Astrocyte (in vitro differentiated cells and primary cell): ENCODE measurements around the gene INIP. TPM values are rescaled to one million over a fixed set of nuclear protein-coding genes. Genes with fewer than 3 reads are reported as not detected.

Experiments
- DNase-seq: peaks from one replicate; pipeline ENCODE4 v3.0.0-alpha.2; 2010; ENCODE audit warnings: low read depth
- FAIRE-seq: peaks from 2 replicates; lab custom pipeline; 2011; peaks lifted over from hg19 to GRCh38; lab: Jason Lieb, UNC
- H2AFZ ChIP-seq: 2 replicates; pipeline ENCODE4 v1.6.0; 2012; ENCODE audit warnings: low read depth, low read length, inconsistent platforms
- H3K27ac ChIP-seq: 2 replicates; pipeline ENCODE4 v1.5.1; 2011; ENCODE audit warnings: low read depth, low read length, inconsistent platforms
- H3K27me3 ChIP-seq: 2 replicates; pipeline ENCODE4 v1.6.0; 2011; ENCODE audit warnings: low read length, inconsistent platforms; ENCODE audit not compliant: insufficient read depth
- H3K36me3 ChIP-seq: 2 replicates; pipeline ENCODE4 v1.5.1; 2011; ENCODE audit warnings: low read length, inconsistent platforms; ENCODE audit not compliant: insufficient read depth
- H3K4me1 ChIP-seq: 2 replicates; pipeline ENCODE4 v1.5.1; 2011; ENCODE audit warnings: low read length, inconsistent platforms; ENCODE audit not compliant: insufficient read depth
- H3K4me2 ChIP-seq: 2 replicates; pipeline ENCODE4 v1.6.0; 2012; ENCODE audit warnings: low read length, inconsistent platforms
- H3K4me3 ChIP-seq: 2 replicates; pipeline ENCODE4 v1.5.1; 2011; ENCODE audit warnings: low read depth, mild to moderate bottlenecking, low read length, inconsistent platforms; ENCODE audit not compliant: insufficient read depth
- H3K79me2 ChIP-seq: 2 replicates; pipeline ENCODE4 v1.6.0; 2012; ENCODE audit warnings: mild to moderate bottlenecking, low read length, inconsistent platforms; ENCODE audit not compliant: insufficient read depth
- H3K9ac ChIP-seq: 2 replicates; pipeline ENCODE4 v1.6.0; 2012; ENCODE audit warnings: mild to moderate bottlenecking, low read length, inconsistent platforms
- H3K9me3 ChIP-seq: 2 replicates; pipeline ENCODE4 v1.5.1; 2012; ENCODE audit warnings: low read depth, mild to moderate bottlenecking, low read length, inconsistent platforms; ENCODE audit not compliant: insufficient read depth
- H4K20me1 ChIP-seq: 2 replicates; pipeline ENCODE4 v1.6.0; 2012; ENCODE audit warnings: low read length, inconsistent platforms; ENCODE audit not compliant: insufficient read depth
- H3K27ac Mint-ChIP-seq: one replicate; pipeline ENCODE4 v1.8.0; 2021; ENCODE audit warnings: mild to moderate bottlenecking, mixed read lengths; ENCODE audit not compliant: unreplicated experiment
- H3K27me3 Mint-ChIP-seq: one replicate; pipeline ENCODE4 v1.8.0; 2021; ENCODE audit warnings: low read depth, mixed read lengths; ENCODE audit not compliant: unreplicated experiment
- H3K36me3 Mint-ChIP-seq: one replicate; pipeline ENCODE4 v1.8.0; 2021; ENCODE audit warnings: low read depth, mixed read lengths; ENCODE audit not compliant: unreplicated experiment
- H3K4me1 Mint-ChIP-seq: one replicate; pipeline ENCODE4 v1.8.0; 2021; ENCODE audit warnings: low read depth, mixed read lengths; ENCODE audit not compliant: unreplicated experiment
- H3K4me3 Mint-ChIP-seq: one replicate; pipeline ENCODE4 v1.8.0; 2021; ENCODE audit warnings: mild to moderate bottlenecking, moderate library complexity, mixed read lengths; ENCODE audit not compliant: unreplicated experiment
- H3K9me3 Mint-ChIP-seq: one replicate; pipeline ENCODE4 v1.8.0; 2021; ENCODE audit warnings: mild to moderate bottlenecking, mixed read lengths; ENCODE audit not compliant: unreplicated experiment
- CTCF ChIP-seq: IDR thresholded peaks from 2 replicates; pipeline ENCODE4 v1.5.1; 2011; ENCODE audit warnings: low read depth, mild to moderate bottlenecking, inconsistent platforms, low read length, moderate library complexity; ENCODE audit not compliant: insufficient read depth
- EZH2 ChIP-seq: IDR thresholded peaks from 2 replicates; pipeline ENCODE4 v1.6.1; 2012; ENCODE audit warnings: mild to moderate bottlenecking, low read length, inconsistent platforms; ENCODE audit not compliant: insufficient read depth
- total RNA-seq: library from RNA; stranded (reverse); gene quantifications from 2 replicates; pipeline ENCODE4 v1.2.1, GENCODE V29; 2021

The INIP gene
- total RNA-seq, 1 donor from 2014 or later = 23.1 TPM

- Histone ChIP-seq H3K79me2 (peaks cover 36% of the 10 kb centered on the region), H3K9me3 (no peaks in the 10 kb centered on the region), H3K4me2 (peak overlapping the region; percentile 47), H3K27ac (no peak overlapping the region), H3K4me3 (no peak overlapping the region), H3K9ac (no peak overlapping the region), H3K27me3 (no peaks in the 10 kb centered on the region), H2AFZ (no peak overlapping the region), H4K20me1 (peaks cover 46% of the 10 kb centered on the region), H3K36me3 (no peaks in the 10 kb centered on the region), H3K4me1 (peaks cover 7% of the 10 kb centered on the region)
- TF ChIP-seq EZH2 (no peak), CTCF (no peak)
- H3K9me3 Mint-ChIP-seq = peaks cover 3% of the 10 kb centered on the region
- H3K4me1 Mint-ChIP-seq = peaks cover 10% of the 10 kb centered on the region
- DNase-seq (peak; percentile 85), FAIRE-seq (no peak)
- H3K27me3 Mint-ChIP-seq = no peaks in the 10 kb centered on the region
- H3K27ac Mint-ChIP-seq = peak overlapping the region; percentile 60
- peaks cover 5% of the 10 kb centered on the region for H3K36me3 Mint-ChIP-seq
- no peak overlapping the region for H3K4me3 Mint-ChIP-seq
These were observed 46.4 kb upstream of the INIP start for GRCh38 chr9:112764344-112764743.

GRCh38 chr9:112762726-112763518, 45.0 kb upstream of the INIP start:
- no peak overlapping the region for H3K4me3 Mint-ChIP-seq
- Histone ChIP-seq H3K27ac (no peak overlapping the region), H3K79me2 (peaks cover 32% of the 10 kb centered on the region), H3K36me3 (no peaks in the 10 kb centered on the region), H3K27me3 (no peaks in the 10 kb centered on the region), H3K4me3 (no peak overlapping the region), H4K20me1 (peaks cover 46% of the 10 kb centered on the region), H3K4me1 (peaks cover 7% of the 10 kb centered on the region), H3K9me3 (no peaks in the 10 kb centered on the region), H2AFZ (no peak overlapping the region), H3K9ac (no peak overlapping the region), H3K4me2 (no peak overlapping the region)
- H3K27me3 Mint-ChIP-seq = no peaks in the 10 kb centered on the region
- peaks cover 10% of the 10 kb centered on the region for H3K4me1 Mint-ChIP-seq
- TF ChIP-seq EZH2 (no peak), CTCF (no peak)
- H3K9me3 Mint-ChIP-seq = peaks cover 3% of the 10 kb centered on the region
- H3K36me3 Mint-ChIP-seq = peaks cover 3% of the 10 kb centered on the region
- no peak overlapping the region for H3K27ac Mint-ChIP-seq
- DNase-seq (no peak), FAIRE-seq (no peak)
